ENCODE data around the gene CCL4. TPM values are rescaled to one million over a fixed set of nuclear protein-coding genes. Genes with fewer than 3 reads are reported as not detected.

Gene CCL4
- total RNA-seq, 1 experiment from 2014 or later: 0.51 TPM

GRCh38 chr17:36123431-36123830 is 19.8 kb downstream of the CCL4 start:
- no peak for TF ChIP-seq CTCF (IDR thresholded peaks at IDR 0.05)
- TF ChIP-seq POLR2AphosphoS5 (IDR thresholded peaks at IDR 0.05; ENCODE audit: low read depth, low read length): no peak
- TF ChIP-seq SIN3A (IDR thresholded peaks at IDR 0.05; ENCODE audit: borderline replicate concordance, insufficient read depth, low read depth, low read length): no peak
- TF ChIP-seq TCF7L2 (IDR thresholded peaks at IDR 0.05; ENCODE audit: low read depth, low read length): no peak
- no peak for TF ChIP-seq REST (IDR thresholded peaks at IDR 0.05; ENCODE audit: insufficient read depth in 1 of 2, low read depth in 2 of 2, low read length in 1 of 2)
- intact Hi-C loops (cut with micrococcal nuclease; ENCODE audit: unreplicated experiment): no loop called here
- H3K27ac ChIP-seq (ENCODE audit: low read length): no peak overlapping the region
- no peaks in the 10 kb centered on the region for H3K36me3 ChIP-seq (ENCODE audit: control insufficient read depth, insufficient read depth, low read length)
- ChIA-PET CTCF (no interaction called here), POLR2A (no interaction called here)
- ATAC-seq (no peak), DNase-seq (ENCODE audit: low read depth, low spot score) (no peak)
- H3K27me3 ChIP-seq (ENCODE audit: control insufficient read depth, insufficient read depth, low read length): no peaks in the 10 kb centered on the region
- no TSS peak for BruUV-seq (replicated peaks)
- no peaks in the 10 kb centered on the region for H3K9me3 ChIP-seq (ENCODE audit: control insufficient read depth, insufficient read depth, low read depth, low read length)
- H3K4me1 ChIP-seq (ENCODE audit: control insufficient read depth, insufficient read depth, low read length): no peaks in the 10 kb centered on the region
- in situ Hi-C loops (cut with HindIII; ENCODE audit: low pct_unique_long_range_greater_than_20kb, low sequenced_read_pairs): no loop called here
- H3K4me3 ChIP-seq (ENCODE audit: low read depth in 2 of 2, low read length in 2 of 2): no peak overlapping the region

GRCh38 chr17:36124879-36125824 is 21.5 kb downstream of the CCL4 start:
- DNase-seq (ENCODE audit: low read depth, low spot score): no peak
- Histone ChIP-seq H3K4me3 (ENCODE audit: low read depth in 2 of 2, low read length in 2 of 2) (no peak overlapping the region), H3K9me3 (ENCODE audit: control insufficient read depth, insufficient read depth, low read depth, low read length) (no peaks in the 10 kb centered on the region), H3K4me1 (ENCODE audit: control insufficient read depth, insufficient read depth, low read length) (no peaks in the 10 kb centered on the region), H3K27ac (ENCODE audit: low read length) (no peak overlapping the region), H3K36me3 (ENCODE audit: control insufficient read depth, insufficient read depth, low read length) (no peaks in the 10 kb centered on the region), H3K27me3 (ENCODE audit: control insufficient read depth, insufficient read depth, low read length) (0 out of 2 replicates have a peak, but pooled peaks cover 2% of the 10 kb centered on the region)
- no peak for ATAC-seq
- BruUV-seq (replicated peaks): no TSS peak
- ChIA-PET POLR2A (no interaction called here), CTCF (no interaction called here)
- TF ChIP-seq REST (IDR thresholded peaks at IDR 0.05; ENCODE audit: insufficient read depth in 1 of 2, low read depth in 2 of 2, low read length in 1 of 2) (no peak), TCF7L2 (IDR thresholded peaks at IDR 0.05; ENCODE audit: low read depth, low read length) (no peak), POLR2AphosphoS5 (IDR thresholded peaks at IDR 0.05; ENCODE audit: low read depth, low read length) (no peak), SIN3A (IDR thresholded peaks at IDR 0.05; ENCODE audit: borderline replicate concordance, insufficient read depth, low read depth, low read length) (no peak), CTCF (IDR thresholded peaks at IDR 0.05) (no peak)
- intact Hi-C loops (cut with micrococcal nuclease; ENCODE audit: unreplicated experiment): no loop called here
- in situ Hi-C loops (cut with HindIII; ENCODE audit: low pct_unique_long_range_greater_than_20kb, low sequenced_read_pairs): no loop called here
